ENCODE measurements around the gene PLEKHA1. TPM values are rescaled to one million over a fixed set of nuclear protein-coding genes. Genes with fewer than 3 reads are reported as not detected.

PLEKHA1 gene
- total and polyA plus RNA-seq, 2 donors (not counting 1 experiment from before 2014, with no cell fraction given) = 9.0 to 34.0 TPM

DNA sequence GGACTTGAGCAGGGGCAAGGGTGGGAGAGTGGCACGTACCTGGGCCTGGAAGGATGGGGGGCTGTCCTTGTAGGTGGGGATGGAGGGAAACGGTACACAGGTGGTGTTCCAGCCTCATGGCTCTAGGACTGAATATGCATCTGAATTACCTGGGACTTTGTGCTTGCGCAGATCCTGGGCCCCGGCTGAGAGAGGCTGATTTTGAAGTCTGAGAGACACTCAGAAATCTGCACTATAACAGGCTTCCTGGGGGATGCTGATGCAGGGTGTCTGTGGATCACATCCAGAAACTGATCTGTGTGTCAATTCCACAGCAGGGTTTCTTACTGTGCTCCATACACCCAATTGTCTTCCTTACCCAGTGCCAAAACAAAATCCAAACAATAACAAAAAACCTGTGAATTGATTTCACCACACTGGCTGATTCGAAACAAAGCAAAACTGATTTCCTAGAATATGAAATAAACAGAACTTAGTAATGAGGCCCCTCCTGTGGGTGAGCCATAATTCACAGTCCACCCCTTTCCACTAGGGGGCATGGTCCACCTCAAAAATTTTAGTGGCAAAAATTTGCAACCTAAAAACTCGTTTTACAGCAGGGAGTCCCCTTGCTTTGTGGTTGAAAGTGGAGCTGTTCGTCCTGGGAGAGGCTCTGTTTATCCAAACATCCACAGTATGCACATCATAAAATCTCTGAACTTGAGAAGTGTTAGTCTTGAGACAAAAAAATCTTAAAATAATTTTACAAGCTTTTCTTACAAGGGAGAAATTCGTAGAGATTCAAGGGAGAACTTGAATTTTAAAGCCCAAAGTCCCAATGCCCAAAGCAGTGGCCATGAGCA is 32.0 kb upstream of the PLEKHA1 start:
- ChIA-PET POLR2A (interaction anchor here (0.9 kb wide), 1 partner anchor 43 kb away, joined by 3 read pairs; no protein-coding TSS in a partner anchor), CTCF (interaction anchor here (0.7 to 4.3 kb wide), 16 partner anchors 10 to 223 kb away, joined by 3 to 114 read pairs (median 4); partner anchors contain the start of gene PLEKHA1)
- Mint-ChIP-seq H3K27ac (no peak overlapping the region), H3K9me3 (ENCODE audit: insufficient read depth) (no peaks in the 10 kb centered on the region), H3K4me1 (peaks cover 11% of the 10 kb centered on the region), H3K4me3 (no peak overlapping the region), H3K27me3 (peaks cover 20% of the 10 kb centered on the region)
- ATAC-seq (ENCODE audit: low read depth) (peak; percentile 47), DNase-seq (peak; percentile 65)
- peaks cover 0 to 3% (median 1%) of the 10 kb centered on the region in 4 experiments for H3K27me3 ChIP-seq (replicated peaks in 1 of 4; ENCODE audit: control extremely low read depth in 1 of 4, control insufficient read depth in 3 of 4, insufficient read depth in 4 of 4, low read length in 3 of 4)
- no peaks in the 10 kb centered on the region for H4K20me1 ChIP-seq (ENCODE audit: control insufficient read depth, insufficient read depth, low read length, poor library complexity, severe bottlenecking)
- WGBS (ENCODE audit: insufficient coverage) = 83% methylated on average over 3 of the region's 8 CpGs
- H3K4me3 ChIP-seq (ENCODE audit: control extremely low read depth in 1 of 5, extremely low read depth in 1 of 5, insufficient read depth in 1 of 5, low read depth in 2 of 5, low read length in 4 of 5) = no peak overlapping the region
- intact Hi-C loops (cut with micrococcal nuclease) = loop anchor here (1.0 to 10.0 kb wide), 3 partner anchors 44 to 1212 kb away; no protein-coding TSS in a partner anchor
- H2AFZ ChIP-seq (ENCODE audit: insufficient read depth, low read depth, low read length, poor library complexity, severe bottlenecking) = no peak overlapping the region
- peaks cover 8 to 9% of the 10 kb centered on the region in 2 donors for H3K4me1 ChIP-seq (ENCODE audit: control insufficient read depth in 2 of 2, insufficient read depth in 2 of 2, low read length in 2 of 2)
- no peak overlapping the region for H3K4me2 ChIP-seq (replicated peaks; ENCODE audit: low read depth, low read length, poor library complexity, severe bottlenecking)
- no peaks in the 10 kb centered on the region for H3K79me2 ChIP-seq (ENCODE audit: control insufficient read depth, insufficient read depth, low read length)
- TF ChIP-seq, protein P1, sequence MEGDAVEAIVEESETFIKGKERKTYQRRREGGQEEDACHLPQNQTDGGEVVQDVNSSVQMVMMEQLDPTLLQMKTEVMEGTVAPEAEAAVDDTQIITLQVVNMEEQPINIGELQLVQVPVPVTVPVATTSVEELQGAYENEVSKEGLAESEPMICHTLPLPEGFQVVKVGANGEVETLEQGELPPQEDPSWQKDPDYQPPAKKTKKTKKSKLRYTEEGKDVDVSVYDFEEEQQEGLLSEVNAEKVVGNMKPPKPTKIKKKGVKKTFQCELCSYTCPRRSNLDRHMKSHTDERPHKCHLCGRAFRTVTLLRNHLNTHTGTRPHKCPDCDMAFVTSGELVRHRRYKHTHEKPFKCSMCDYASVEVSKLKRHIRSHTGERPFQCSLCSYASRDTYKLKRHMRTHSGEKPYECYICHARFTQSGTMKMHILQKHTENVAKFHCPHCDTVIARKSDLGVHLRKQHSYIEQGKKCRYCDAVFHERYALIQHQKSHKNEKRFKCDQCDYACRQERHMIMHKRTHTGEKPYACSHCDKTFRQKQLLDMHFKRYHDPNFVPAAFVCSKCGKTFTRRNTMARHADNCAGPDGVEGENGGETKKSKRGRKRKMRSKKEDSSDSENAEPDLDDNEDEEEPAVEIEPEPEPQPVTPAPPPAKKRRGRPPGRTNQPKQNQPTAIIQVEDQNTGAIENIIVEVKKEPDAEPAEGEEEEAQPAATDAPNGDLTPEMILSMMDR (IDR thresholded peaks at IDR 0.05) = peak; percentile 82
- TF ChIP-seq EZH2 (IDR thresholded peaks at IDR 0.05; ENCODE audit: borderline replicate concordance, insufficient read depth, low read depth, low read length, poor library complexity, severe bottlenecking) = no peak
- no peak overlapping the region for H3K27ac ChIP-seq (ENCODE audit: low read length in 2 of 2)
- H3K9ac ChIP-seq (ENCODE audit: low read length) = no peak overlapping the region
- H3K9me3 ChIP-seq (ENCODE audit: control extremely low read depth in 1 of 3, control insufficient read depth in 2 of 3, insufficient read depth in 1 of 3, low read length in 2 of 3) = no peaks in the 10 kb centered on the region
- H3K36me3 ChIP-seq (replicated peaks in 1 of 2; ENCODE audit: control extremely low read depth in 1 of 2, control insufficient read depth in 1 of 2, extremely low read depth in 1 of 2, insufficient read depth in 2 of 2, low read length in 1 of 2) = no peaks in the 10 kb centered on the region

Data from B cell (primary cell).